ENCODE results near the gene SBF2.
"Not testable (repeated sequence)": the region's sequence is repeated elsewhere in the genome, so short reads cannot be mapped to it uniquely, and the experiment has no call there.

Gene SBF2

DNA sequence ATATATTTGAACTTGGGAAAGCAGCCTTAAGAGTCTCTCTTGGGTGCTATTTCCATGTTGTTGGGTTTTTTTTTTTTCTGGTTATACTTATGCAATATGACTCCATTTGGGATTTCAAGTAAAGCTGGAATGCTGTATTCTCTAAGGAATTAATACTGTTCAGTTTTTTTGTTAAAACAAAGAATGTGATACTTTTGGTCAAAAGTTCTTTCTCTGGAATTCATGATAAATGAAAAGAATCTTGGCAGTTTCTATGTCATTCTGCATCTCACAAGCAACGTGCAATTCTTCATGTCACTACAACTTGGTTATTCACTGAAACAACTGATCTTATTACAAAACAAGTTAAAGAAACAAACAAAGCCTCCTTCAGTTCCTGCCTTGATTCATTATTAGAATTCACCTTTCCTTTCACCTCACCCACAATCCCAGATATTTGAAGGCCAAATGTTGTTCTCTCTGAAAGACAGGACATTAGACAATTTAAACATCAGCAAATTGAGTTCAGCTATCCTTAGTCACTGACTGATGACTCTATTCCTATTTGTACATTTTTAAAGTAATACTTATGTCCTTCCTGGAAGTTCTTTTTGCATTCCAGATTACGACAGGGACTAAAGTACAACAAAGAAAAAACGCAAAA is 176.2 kb downstream of the SBF2 start:
- DNase-seq (ENCODE audit: low read depth in 2 of 2): no peak

DNA sequence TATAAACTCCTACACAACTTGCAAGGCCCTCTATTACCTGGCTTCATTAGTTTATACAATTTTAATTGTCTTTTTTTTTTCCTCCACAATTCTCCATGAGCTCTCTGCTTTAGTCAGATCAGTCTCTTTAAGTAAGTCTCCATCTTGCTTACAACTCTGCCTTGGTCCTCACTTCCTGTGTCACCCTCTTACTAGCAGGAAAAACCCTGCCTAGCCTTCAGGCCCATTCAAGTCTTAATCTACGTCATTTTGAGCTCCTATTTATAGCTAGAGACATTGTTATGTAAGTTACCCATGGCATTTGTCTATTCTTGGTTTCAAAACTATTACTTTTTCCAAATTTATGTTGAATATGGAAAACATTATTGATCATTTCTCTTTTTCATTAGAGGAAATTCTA is 177.4 kb downstream of the SBF2 start:
- no peak for DNase-seq (ENCODE audit: low read depth in 2 of 2)

DNA sequence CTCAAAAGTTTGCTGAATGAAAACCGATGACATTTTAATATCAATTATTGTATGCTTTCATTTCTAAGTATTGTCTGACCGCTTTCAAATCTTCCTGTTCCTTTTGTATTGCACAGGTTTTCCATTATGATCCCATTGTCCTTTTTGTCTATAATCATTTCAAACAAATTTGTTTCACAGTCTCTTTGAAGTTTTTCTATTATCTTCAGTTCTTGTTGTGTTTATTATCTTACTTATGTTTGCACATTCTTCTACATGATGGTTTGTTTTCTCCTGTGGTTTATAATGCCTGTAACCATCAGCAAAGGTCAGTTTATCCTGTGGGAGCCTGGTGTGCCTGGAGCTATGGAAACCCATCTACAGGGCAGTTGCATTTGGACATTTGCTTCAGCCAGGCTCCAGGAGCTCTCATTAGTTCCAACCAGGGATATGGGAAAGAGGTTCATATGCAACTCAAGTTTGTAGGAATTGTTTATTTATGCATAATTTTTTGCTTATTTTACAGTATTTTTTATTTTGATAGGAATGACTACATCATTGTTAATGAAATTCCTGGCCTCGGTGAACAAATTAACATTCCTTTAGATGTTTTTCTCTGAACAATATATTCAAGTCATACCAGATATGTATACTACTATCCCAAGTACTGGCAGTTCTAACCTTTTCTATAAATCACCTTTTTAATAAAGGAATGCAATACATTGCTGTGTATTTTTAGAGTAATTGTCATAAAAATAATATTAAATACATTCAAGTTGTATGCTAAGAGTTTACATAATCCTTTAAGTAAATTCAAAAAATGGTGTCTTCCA is 179.2 kb downstream of the SBF2 start:
- DNase-seq (ENCODE audit: low read depth in 2 of 2): no peak

- DNase-seq (ENCODE audit: low read depth in 2 of 2): no peak
Observed at GRCh38 chr11:10113852-10114251, 180.2 kb downstream of the SBF2 start.

DNA sequence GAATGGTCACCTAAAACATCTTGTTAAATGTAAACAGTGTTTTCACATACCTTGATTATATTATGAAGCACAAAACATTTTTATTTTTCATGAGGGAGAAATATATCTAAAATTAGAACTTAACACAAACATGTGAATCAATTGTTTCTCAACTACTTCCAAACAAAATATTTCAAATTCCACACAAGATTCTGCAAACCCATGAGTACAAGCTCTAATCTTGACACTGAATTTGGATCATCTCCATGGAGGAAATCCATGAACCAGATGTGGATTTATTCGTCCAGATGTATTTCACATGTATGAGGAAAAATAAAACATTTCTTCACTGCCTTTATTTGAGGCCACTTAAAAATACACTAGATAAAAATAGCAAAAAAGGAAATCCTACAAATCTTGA is 184.2 kb downstream of the SBF2 start:
- no peak for DNase-seq (ENCODE audit: low read depth in 2 of 2)

DNA sequence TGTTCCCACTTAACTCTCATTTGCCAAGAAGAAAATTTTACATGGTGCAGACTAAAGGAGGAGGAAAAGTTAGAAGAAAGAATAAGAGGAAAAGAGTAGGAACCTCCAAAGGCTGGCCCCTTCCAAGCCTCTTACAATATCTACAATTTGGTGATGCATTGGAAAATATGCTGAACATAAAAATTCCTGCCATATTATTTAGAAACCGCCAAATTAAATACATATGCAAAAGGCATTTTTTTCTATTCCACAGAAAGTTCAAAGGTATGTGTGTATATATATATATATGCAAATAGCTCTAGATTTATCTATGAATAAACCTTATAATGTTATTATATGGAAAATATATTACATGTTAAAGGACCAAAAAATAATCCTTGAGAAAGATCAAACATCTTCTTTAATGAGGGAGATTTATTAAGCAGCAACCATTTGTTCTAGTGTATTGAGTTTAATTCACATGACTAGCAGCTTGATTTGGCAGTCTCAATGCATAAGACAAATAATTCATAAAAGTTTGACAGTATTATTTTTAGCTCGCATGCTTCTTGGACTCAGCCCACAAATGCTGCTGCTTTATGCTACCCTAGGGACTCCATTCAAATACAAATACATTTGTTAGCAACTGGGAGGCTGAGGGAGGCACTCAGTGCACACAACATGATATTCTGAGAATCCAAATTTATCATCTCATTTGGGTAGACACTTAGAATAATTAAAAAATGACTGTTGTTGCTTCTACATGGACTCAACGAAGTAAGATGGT is 184.9 kb downstream of the SBF2 start:
- DNase-seq (ENCODE audit: low read depth in 2 of 2): no peak

- DNase-seq (ENCODE audit: low read depth in 2 of 2): no peak
Observed at GRCh38 chr11:10107497-10107896, 186.5 kb downstream of the SBF2 start.

DNA sequence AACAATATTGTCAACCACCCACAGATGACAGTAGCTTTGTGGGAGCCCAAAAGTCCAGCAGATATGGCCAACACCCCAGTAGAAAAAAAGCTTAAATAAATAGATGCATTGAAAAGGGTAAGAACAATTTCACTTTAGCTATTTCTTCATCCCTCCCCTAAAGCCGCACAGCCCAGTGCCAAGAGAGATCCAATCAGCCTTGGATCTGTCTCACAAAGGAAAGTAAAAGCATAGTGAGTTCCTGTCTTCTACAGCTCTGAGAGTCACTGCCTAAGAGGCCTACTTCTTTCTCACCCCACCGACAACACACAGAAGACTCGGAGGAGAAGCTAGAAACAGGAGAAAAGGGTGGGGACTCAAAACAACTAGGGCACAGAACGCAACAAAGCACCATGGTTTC is 196.4 kb downstream of the SBF2 start:
- no peak for DNase-seq (ENCODE audit: low read depth in 2 of 2)

DNA sequence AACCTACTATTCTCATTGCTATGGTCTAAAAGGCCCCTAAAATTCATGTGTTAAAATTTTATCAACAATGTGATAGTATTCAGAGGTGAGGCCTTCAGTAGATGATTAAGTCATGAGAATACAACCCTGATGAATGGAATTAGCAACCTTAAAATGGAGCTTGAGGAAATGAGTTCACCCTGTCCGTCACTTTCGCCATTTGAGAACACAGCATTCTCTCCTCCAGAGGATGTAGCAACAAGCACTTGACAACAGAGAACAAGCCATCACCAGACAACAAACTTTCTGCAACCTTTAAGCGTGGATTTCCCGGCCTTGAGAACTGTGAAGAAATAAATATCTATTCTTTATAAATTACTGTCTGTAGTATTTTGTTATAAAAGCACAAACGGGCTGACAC is 197.0 kb downstream of the SBF2 start:
- no peak for DNase-seq (ENCODE audit: low read depth in 2 of 2)

- no peak for DNase-seq (ENCODE audit: low read depth in 2 of 2)
Observed at GRCh38 chr11:10095412-10096208, 198.4 kb downstream of the SBF2 start.

DNA sequence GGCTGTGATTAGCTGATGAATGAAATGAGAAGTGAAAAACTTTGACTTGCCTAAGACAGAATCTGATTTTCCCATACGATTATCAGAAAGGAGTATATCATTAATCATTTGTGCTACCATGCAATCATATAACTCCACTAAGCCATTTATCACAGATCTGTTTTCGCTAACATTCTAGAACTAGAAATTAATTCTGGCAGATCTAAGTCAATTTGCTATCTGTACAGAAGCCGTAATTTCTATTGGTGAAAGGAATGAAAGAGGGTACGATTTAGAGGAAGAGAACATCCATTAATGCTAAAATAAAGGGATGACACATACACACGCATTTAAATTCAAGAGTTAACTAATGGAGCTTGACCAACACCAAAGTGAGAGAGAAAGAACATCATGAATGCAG is 201.6 kb downstream of the SBF2 start:
- no peak for DNase-seq (ENCODE audit: low read depth in 2 of 2)

GRCh38 chr11:10091314-10092045 is 202.5 kb downstream of the SBF2 start:
- no peak for DNase-seq (ENCODE audit: low read depth in 2 of 2)

DNA sequence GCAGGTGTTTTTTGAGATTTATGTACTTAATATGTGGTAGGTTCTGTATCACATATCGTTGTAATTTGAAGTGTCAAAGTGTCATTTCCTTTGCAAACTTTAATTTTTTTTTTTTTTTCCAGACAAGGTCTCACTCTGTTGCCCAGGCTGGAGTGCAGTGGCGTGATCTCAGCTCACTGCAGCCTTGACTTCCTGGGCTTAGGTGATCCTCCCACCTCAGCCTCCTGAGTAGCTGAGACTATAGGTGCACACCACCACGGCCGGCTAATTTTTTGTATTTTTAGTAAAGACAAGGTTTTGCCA is 206.1 kb downstream of the SBF2 start:
- not testable (repeated sequence) for DNase-seq (ENCODE audit: low read depth in 2 of 2)

DNA sequence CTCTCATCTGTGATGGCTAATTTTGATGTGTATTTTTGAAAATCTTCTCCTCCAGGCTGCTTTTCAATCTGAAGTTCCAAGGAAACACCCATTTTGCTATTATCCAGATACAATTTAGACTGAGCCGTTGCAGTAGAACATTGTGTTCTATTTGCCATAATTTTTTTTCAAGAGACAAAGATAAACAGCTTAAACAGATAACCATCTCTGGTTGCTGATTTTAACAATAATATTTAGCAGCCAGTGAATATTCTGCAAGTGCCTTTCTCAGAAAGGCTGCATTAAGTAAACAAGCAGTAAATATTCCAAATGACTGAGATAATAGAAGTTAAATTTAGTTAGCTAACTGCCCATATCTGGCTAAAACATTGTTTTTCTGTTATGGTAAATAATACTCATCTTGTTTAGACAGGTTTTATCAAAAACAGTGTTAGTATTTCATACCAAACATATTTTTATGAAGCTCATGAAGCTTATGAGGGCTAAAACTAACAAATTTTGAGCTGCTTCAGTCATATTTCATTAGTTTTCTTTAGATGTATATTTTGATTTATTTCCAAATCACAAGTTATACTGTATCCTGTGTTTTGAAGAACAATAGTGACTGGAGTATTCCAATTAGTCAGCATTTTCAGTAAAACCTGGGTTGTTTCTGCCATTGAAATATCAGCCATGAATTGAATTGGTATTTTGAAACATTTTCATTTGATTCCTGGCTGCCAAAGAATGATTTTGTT is 206.7 kb downstream of the SBF2 start:
- no peak for DNase-seq (ENCODE audit: low read depth in 2 of 2)

GRCh38 chr11:10080138-10080537 is 213.9 kb downstream of the SBF2 start:
- no peak for DNase-seq (ENCODE audit: low read depth in 2 of 2)

GRCh38 chr11:10076458-10077141 is 217.4 kb downstream of the SBF2 start:
- DNase-seq (ENCODE audit: low read depth in 2 of 2): peak in 1 of 2 donors; percentile 14

GRCh38 chr11:10075141-10075540 is 218.9 kb downstream of the SBF2 start:
- DNase-seq (ENCODE audit: low read depth in 2 of 2): no peak

GRCh38 chr11:10072841-10073240 is 221.2 kb downstream of the SBF2 start:
- DNase-seq (ENCODE audit: low read depth in 2 of 2): no peak

DNA sequence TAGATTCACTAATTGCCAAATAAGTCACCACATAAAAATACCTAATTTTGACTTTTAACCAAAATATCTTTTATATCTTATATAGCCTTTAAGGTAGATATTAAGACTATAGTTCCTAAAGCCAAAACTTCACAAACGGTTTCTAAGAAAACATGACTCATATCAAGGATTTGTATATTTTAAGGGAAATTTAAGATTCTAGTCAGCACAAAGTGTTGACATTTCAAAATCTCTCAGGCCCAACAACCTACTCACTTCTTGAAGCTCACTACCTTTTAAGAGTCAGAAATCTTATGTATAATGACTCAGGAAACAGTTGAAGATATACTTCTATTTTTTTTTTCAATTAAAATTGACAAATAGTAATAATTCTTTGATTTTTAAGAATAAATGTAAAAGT is 221.9 kb downstream of the SBF2 start:
- DNase-seq (ENCODE audit: low read depth in 2 of 2): no peak

DNA sequence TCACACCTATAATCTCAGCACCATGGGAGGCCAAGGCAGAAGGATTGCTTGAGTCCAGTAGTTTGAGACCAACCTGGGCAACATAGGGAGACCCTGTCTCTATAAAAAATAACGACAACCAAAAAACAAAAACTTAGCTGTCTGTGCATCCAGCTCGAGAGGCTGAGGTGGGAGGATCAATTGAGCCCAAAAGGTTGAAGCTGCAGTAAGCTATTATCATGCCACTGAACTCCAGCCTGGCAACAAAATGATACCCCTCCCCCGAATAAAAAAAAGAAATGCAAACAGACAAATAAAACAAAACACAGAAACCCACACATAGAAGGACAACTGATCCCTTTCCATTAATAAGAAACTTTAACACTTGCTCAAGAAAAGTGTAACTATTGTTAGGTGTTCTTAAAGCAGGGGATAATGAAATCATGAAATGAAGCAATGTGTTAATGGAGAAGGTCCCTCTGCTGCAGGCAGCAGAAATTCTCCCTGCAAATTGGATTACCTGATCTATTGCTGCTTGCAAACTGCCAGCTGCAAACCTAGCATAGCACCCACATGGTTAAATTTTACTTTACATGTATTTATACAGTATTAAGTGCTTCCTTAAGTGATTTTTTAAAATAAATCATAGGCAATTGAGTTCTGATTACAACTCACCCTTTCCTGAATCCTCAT is 226.3 kb downstream of the SBF2 start:
- DNase-seq (ENCODE audit: low read depth in 2 of 2): no peak

Measured in stimulated activated CD8-positive, alpha-beta memory T cell treated with anti-CD3 and anti-CD28 coated beads, Interleukin-15, amount 100 ng/mL, for 48 hours (primary cell).